ENCODE results near the gene ADD3.
"Not testable (repeated sequence)": the region's sequence is repeated elsewhere in the genome, so short reads cannot be mapped to it uniquely, and the experiment has no call there.

Gene ADD3

GRCh38 chr10:110113670-110114337 is 106.0 kb downstream of the ADD3 start:
- DNase-seq: no peak

GRCh38 chr10:110114668-110115067 is 106.9 kb downstream of the ADD3 start:
- DNase-seq: not testable (repeated sequence)

GRCh38 chr10:110115784-110116520 is 108.2 kb downstream of the ADD3 start:
- DNase-seq: no peak

- no peak for DNase-seq
Measured at GRCh38 chr10:110118891-110119621, 111.3 kb downstream of the ADD3 start.

GRCh38 chr10:110123594-110123993 is 115.8 kb downstream of the ADD3 start:
- DNase-seq: no peak

- DNase-seq: no peak
Measured at GRCh38 chr10:110129490-110129889, 121.7 kb downstream of the ADD3 start.

GRCh38 chr10:110134917-110135316 is 127.1 kb downstream of the ADD3 start:
- no peak for DNase-seq

- not testable (repeated sequence) for DNase-seq
Measured at GRCh38 chr10:110135836-110136235, 128.1 kb downstream of the ADD3 start.

- no peak for DNase-seq
Measured at GRCh38 chr10:110137142-110137545, 129.4 kb downstream of the ADD3 start.

- DNase-seq: no peak
Measured at GRCh38 chr10:110138197-110138812, 130.5 kb downstream of the ADD3 start.

GRCh38 chr10:110141185-110141584 is 133.4 kb downstream of the ADD3 start:
- no peak for DNase-seq

- no peak for DNase-seq
Measured at GRCh38 chr10:110141871-110142635, 134.3 kb downstream of the ADD3 start.

- no peak for DNase-seq
Measured at GRCh38 chr10:110142965-110143364, 135.2 kb downstream of the ADD3 start.

- no peak for DNase-seq
Measured at GRCh38 chr10:110144507-110144906, 136.7 kb downstream of the ADD3 start.

- DNase-seq: no peak
Measured at GRCh38 chr10:110147961-110148360, 140.2 kb downstream of the ADD3 start.

GRCh38 chr10:110149259-110149658 is 141.5 kb downstream of the ADD3 start:
- no peak for DNase-seq

GRCh38 chr10:110150046-110150445 is 142.3 kb downstream of the ADD3 start:
- no peak for DNase-seq

GRCh38 chr10:110150981-110151380 is 143.2 kb downstream of the ADD3 start:
- DNase-seq: no peak

- DNase-seq: no peak
Measured at GRCh38 chr10:110151467-110151866, 143.7 kb downstream of the ADD3 start.

GRCh38 chr10:110151971-110152370 is 144.2 kb downstream of the ADD3 start:
- DNase-seq: no peak

- DNase-seq: no peak
Measured at GRCh38 chr10:110153396-110153795, 145.6 kb downstream of the ADD3 start.

GRCh38 chr10:110156046-110156445 is 148.3 kb downstream of the ADD3 start:
- DNase-seq: no peak

Measured in stimulated activated CD8-positive, alpha-beta memory T cell treated with anti-CD3 and anti-CD28 coated beads, Interleukin-4, amount 100 ng/mL, for 48 hours (primary cell).